A549 (cell line): ENCODE measurements around the gene SH3PXD2B. TPM values are rescaled to one million over a fixed set of nuclear protein-coding genes. Genes with fewer than 3 reads are reported as not detected.
A peak's percentile ranks its signal among the peaks of the same experiment; 100 is the strongest.

Experiments used
- ATAC-seq, 2 experiments: fragments of 200-7000 bp in 1 of 2; fragments of >200 bp in 1 of 2; cut with Nextera tagmentation in 1 of 2; cut with Tn5 transposase in 1 of 2; 3 replicates each; pipeline versions ENCODE4 v1.8.0 to v1.9.1; 2018 to 2020; ENCODE audit warnings: mild to moderate bottlenecking in 1 of 2, moderate library complexity in 1 of 2
- CTCF ChIA-PET: fragments of 300-600 bp; sonication (Branson Sonifier 250); formaldehyde crosslinking; extraction: SDS; loops from one replicate; lab custom pipeline; 2021; ENCODE audit warnings: antibody characterized with exemption, inconsistent platforms; lab: Yijun Ruan, JAX
- POLR2A ChIA-PET: fragments of 350-600 bp; formaldehyde crosslinking; extraction: SDS; loops from one replicate; lab custom pipeline; 2021; ENCODE audit warnings: antibody characterized with exemption, inconsistent platforms; lab: Yijun Ruan, JAX
- DNase-seq, 2 experiments: peaks; one replicate each; pipeline versions ENCODE4 v3.0.0 to v3.0.0-alpha.2; 2011 to 2016; ENCODE audit warnings: low read depth in 1 of 2, low spot score in 1 of 2
- FAIRE-seq: peaks from 2 replicates; lab custom pipeline; 2011; peaks lifted over from hg19 to GRCh38; lab: Jason Lieb, UNC
- H3K27ac ChIP-seq, 2 experiments: fragments of >200 bp; sonication (Bioruptor Twin); formaldehyde crosslinking; 3 replicates each; pipeline ENCODE4 v1.5.1; 2016 to 2017
- H3K4me1 ChIP-seq: fragments of >200 bp; sonication (Bioruptor Twin); formaldehyde crosslinking; 3 replicates; pipeline ENCODE4 v1.6.1; 2016
- H3K4me2 ChIP-seq: fragments of >200 bp; sonication (Bioruptor Twin); formaldehyde crosslinking; 3 replicates; pipeline ENCODE4 v1.6.1; 2016
- H3K4me3 ChIP-seq: fragments of >200 bp; sonication (Bioruptor Twin); formaldehyde crosslinking; 3 replicates; pipeline ENCODE4 v1.5.1; 2016
- H3K9me3 ChIP-seq: fragments of >200 bp; sonication (Bioruptor Twin); formaldehyde crosslinking; 3 replicates; pipeline ENCODE4 v1.6.1; 2016
- BHLHE40 ChIP-seq: IDR thresholded peaks from 2 replicates; pipeline ENCODE4 v1.6.1; 2012; ENCODE audit warnings: low read depth, low read length, inconsistent platforms
- CBX8 ChIP-seq: fragments of 200-600 bp; sonication (generic); IDR thresholded peaks from 2 replicates; pipeline ENCODE4 v1.6.1; 2016
- CHD2 ChIP-seq: fragments of 150-350 bp; IDR thresholded peaks from 2 replicates; pipeline ENCODE4 v1.6.1; 2014; ENCODE audit warnings: low read length; ENCODE audit not compliant: partially characterized antibody
- CHD4 ChIP-seq: fragments of 200-600 bp; sonication (generic); IDR thresholded peaks from 2 replicates; pipeline ENCODE4 v1.6.1; 2016; ENCODE audit warnings: antibody characterized with exemption, mild to moderate bottlenecking, borderline replicate concordance
- EHMT2 ChIP-seq: fragments of 200-600 bp; sonication (generic); IDR thresholded peaks from 2 replicates; pipeline ENCODE4 v1.6.1; 2016; ENCODE audit warnings: antibody characterized with exemption, low read depth, mild to moderate bottlenecking, moderate library complexity
- FOXS1 ChIP-seq: fragments of 250-450 bp; sonication (Bioruptor Pico); IDR thresholded peaks from 2 replicates; pipeline ENCODE4 v1.5.0; 2020; ENCODE audit warnings: mild to moderate bottlenecking, moderate library complexity
- HDAC2 ChIP-seq: fragments of 200-600 bp; sonication (generic); IDR thresholded peaks from 2 replicates; pipeline ENCODE4 v1.6.1; 2016
- HOXA7 ChIP-seq: fragments of 250-450 bp; sonication (Bioruptor Pico); IDR thresholded peaks from 2 replicates; pipeline ENCODE4 v1.5.0; 2020; ENCODE audit warnings: mild to moderate bottlenecking, moderate library complexity
- KDM1A ChIP-seq: fragments of 200-600 bp; sonication (generic); IDR thresholded peaks from 2 replicates; pipeline ENCODE4 v1.6.1; 2016; ENCODE audit warnings: low read depth, mild to moderate bottlenecking
- KDM5A ChIP-seq: fragments of 200-600 bp; sonication (generic); IDR thresholded peaks from 2 replicates; pipeline ENCODE4 v1.6.1; 2016; ENCODE audit warnings: antibody characterized with exemption, mild to moderate bottlenecking
- MYC ChIP-seq: IDR thresholded peaks from 2 replicates; pipeline ENCODE4 v1.6.1; 2012; ENCODE audit warnings: mild to moderate bottlenecking, inconsistent platforms, low read length, improper control_type of control experiment, borderline replicate concordance
- POLR2AphosphoS2 ChIP-seq: conservative IDR thresholded peaks from 2 replicates; pipeline ENCODE4 v1.6.1; 2012; ENCODE audit warnings: low read length, improper control_type of control experiment, inconsistent platforms
- RFX5 ChIP-seq: fragments of 450-650 bp; IDR thresholded peaks from 2 replicates; pipeline ENCODE4 v1.7.1; 2014; ENCODE audit warnings: antibody characterized with exemption, mild to moderate bottlenecking, moderate library complexity
- RNF2 ChIP-seq: fragments of 200-600 bp; sonication (generic); IDR thresholded peaks from 2 replicates; pipeline ENCODE4 v1.6.1; 2016; ENCODE audit warnings: low read depth, mild to moderate bottlenecking, antibody characterized with exemption, moderate library complexity, borderline replicate concordance
- SREBF2 ChIP-seq: fragments of 450-650 bp; IDR thresholded peaks from 2 replicates; pipeline ENCODE4 v1.6.1; 2014; ENCODE audit warnings: mild to moderate bottlenecking, moderate library complexity
- TFCP2L1 ChIP-seq: fragments of 250-450 bp; sonication (Bioruptor Pico); IDR thresholded peaks from 2 replicates; pipeline ENCODE4 v1.5.0; 2021; ENCODE audit warnings: mild to moderate bottlenecking
- TP53 ChIP-seq: fragments of 250-450 bp; sonication (Bioruptor Pico); IDR thresholded peaks from 2 replicates; pipeline ENCODE4 v1.5.0; 2021; ENCODE audit warnings: mild to moderate bottlenecking, moderate library complexity
- ZC3H11A ChIP-seq: fragments of 450-650 bp; IDR thresholded peaks from 2 replicates; pipeline ENCODE4 v1.6.1; 2014; ENCODE audit warnings: antibody characterized with exemption, mild to moderate bottlenecking
- ZFP36 ChIP-seq: fragments of 450-650 bp; IDR thresholded peaks from 2 replicates; pipeline ENCODE4 v1.6.1; 2014; ENCODE audit warnings: borderline replicate concordance; ENCODE audit not compliant: partially characterized antibody
- ZNF302 ChIP-seq: fragments of 250-450 bp; sonication (Bioruptor Pico); IDR thresholded peaks from 2 replicates; pipeline ENCODE4 v1.9.0; 2021; ENCODE audit warnings: inconsistent platforms, mild to moderate bottlenecking, moderate library complexity
- ZSCAN20 ChIP-seq: fragments of 250-450 bp; sonication (Bioruptor Pico); IDR thresholded peaks from 2 replicates; pipeline ENCODE4 v1.8.0; 2022; ENCODE audit warnings: mild to moderate bottlenecking, moderate library complexity
- WGBS: methylation state at CpG from one replicate; pipeline ENCODE4 v1.1.6; 2017; ENCODE audit errors: missing lambda C conversion rate; 5-methylcytosine and 5-hydroxymethylcytosine counted together
- polyA plus RNA-seq, 4 experiments: library from polyadenylated mRNA; depleted of rRNA in 3 of 4; stranded (reverse); fragments of >200 nt; fragmentation: RNase III in 1 of 4; extraction: RNeasy Plus Mini Kit Qiagen cat#74134 plus additional on column Dnase treatment in 1 of 4; gene quantifications; 2 replicates in 3 of 4; 3 replicates in 1 of 4; pipeline ENCODE4 v1.2.3, GENCODE V29; 2011 to 2017
- TF ChIP-seq, protein P1 (sequence below): fragments of >200 bp; sonication (Bioruptor Twin); formaldehyde crosslinking; IDR thresholded peaks from 3 replicates; pipeline ENCODE4 v1.5.1; 2016
- TF ChIP-seq, protein P2 (sequence below): fragments of 450-650 bp; IDR thresholded peaks from 2 replicates; pipeline ENCODE4 v1.6.1; 2014; ENCODE audit warnings: antibody characterized with exemption
- TF ChIP-seq, protein P3 (sequence below): IDR thresholded peaks from 2 replicates; pipeline ENCODE4 v1.6.1; 2012; ENCODE audit warnings: low read depth, borderline replicate concordance
- TF ChIP-seq, protein P4 (sequence below): IDR thresholded peaks from 2 replicates; pipeline ENCODE4 v1.6.1; 2012

The SH3PXD2B gene
- polyA plus RNA-seq, 2 of the 4 experiments (the other 2 are of a cell fraction), result 15.1 to 15.5 TPM

DNA sequence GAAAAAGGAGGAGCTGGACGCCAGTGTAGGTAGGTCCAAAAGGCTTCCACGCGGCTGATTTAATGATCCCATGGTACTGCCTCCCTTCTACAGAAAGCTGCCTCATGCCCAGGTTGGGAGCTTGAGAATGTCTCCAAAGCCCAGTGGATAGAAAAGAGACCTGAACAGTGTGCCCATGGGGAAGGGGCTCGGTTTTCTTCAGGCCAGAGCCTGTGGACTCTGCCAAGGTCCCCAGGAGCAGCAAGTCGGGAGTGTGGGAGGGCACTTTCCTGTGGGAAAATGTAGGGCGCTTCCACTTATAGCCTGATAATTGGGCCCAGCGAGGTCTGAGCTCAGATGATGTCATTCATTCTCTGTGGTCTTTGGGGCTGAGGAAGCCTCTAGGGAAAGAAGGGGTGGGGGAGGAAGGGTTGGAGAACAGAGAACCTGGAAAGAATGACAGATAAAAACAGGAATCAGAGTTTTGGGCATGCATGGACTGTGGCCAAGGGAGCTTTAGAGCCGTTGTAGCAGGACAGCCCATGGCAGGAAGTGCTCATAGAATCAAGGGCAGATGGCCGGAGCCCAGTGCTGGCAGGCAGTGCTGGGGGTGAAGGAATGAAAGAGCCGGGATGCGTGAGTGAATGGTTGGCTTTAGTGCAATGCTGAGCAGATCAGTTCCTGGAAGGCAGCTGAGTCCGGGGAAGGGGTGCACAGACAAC, 42.5 kb upstream of the SH3PXD2B start:
- no peak overlapping the region for H3K27ac ChIP-seq
- no peak overlapping the region for H3K4me2 ChIP-seq
- DNase-seq, result no peak
- TF ChIP-seq, protein P1, sequence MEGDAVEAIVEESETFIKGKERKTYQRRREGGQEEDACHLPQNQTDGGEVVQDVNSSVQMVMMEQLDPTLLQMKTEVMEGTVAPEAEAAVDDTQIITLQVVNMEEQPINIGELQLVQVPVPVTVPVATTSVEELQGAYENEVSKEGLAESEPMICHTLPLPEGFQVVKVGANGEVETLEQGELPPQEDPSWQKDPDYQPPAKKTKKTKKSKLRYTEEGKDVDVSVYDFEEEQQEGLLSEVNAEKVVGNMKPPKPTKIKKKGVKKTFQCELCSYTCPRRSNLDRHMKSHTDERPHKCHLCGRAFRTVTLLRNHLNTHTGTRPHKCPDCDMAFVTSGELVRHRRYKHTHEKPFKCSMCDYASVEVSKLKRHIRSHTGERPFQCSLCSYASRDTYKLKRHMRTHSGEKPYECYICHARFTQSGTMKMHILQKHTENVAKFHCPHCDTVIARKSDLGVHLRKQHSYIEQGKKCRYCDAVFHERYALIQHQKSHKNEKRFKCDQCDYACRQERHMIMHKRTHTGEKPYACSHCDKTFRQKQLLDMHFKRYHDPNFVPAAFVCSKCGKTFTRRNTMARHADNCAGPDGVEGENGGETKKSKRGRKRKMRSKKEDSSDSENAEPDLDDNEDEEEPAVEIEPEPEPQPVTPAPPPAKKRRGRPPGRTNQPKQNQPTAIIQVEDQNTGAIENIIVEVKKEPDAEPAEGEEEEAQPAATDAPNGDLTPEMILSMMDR, result no peak
- no peak for TF ChIP-seq RNF2
- no peak for TF ChIP-seq ZFP36
- TF ChIP-seq, protein P2, sequence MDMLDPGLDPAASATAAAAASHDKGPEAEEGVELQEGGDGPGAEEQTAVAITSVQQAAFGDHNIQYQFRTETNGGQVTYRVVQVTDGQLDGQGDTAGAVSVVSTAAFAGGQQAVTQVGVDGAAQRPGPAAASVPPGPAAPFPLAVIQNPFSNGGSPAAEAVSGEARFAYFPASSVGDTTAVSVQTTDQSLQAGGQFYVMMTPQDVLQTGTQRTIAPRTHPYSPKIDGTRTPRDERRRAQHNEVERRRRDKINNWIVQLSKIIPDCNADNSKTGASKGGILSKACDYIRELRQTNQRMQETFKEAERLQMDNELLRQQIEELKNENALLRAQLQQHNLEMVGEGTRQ, result no peak
- no peak for TF ChIP-seq RFX5
- no peak for TF ChIP-seq ZSCAN20 (CRISPR knock-in tag)
- TF ChIP-seq TFCP2L1, result no peak
- TF ChIP-seq CHD2, result no peak
- no peak for TF ChIP-seq CBX8
- no peak for TF ChIP-seq MYC
- TF ChIP-seq CHD4, result no peak
- TF ChIP-seq HOXA7, result no peak
- no peak for TF ChIP-seq ZC3H11A
- no peak for TF ChIP-seq EHMT2
- TF ChIP-seq, protein P3, sequence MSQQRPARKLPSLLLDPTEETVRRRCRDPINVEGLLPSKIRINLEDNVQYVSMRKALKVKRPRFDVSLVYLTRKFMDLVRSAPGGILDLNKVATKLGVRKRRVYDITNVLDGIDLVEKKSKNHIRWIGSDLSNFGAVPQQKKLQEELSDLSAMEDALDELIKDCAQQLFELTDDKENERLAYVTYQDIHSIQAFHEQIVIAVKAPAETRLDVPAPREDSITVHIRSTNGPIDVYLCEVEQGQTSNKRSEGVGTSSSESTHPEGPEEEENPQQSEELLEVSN, result no peak
- no peak for TF ChIP-seq TP53 (CRISPR knock-in tag)
- no peak for TF ChIP-seq FOXS1
- TF ChIP-seq KDM1A, result no peak
- TF ChIP-seq, protein P4, sequence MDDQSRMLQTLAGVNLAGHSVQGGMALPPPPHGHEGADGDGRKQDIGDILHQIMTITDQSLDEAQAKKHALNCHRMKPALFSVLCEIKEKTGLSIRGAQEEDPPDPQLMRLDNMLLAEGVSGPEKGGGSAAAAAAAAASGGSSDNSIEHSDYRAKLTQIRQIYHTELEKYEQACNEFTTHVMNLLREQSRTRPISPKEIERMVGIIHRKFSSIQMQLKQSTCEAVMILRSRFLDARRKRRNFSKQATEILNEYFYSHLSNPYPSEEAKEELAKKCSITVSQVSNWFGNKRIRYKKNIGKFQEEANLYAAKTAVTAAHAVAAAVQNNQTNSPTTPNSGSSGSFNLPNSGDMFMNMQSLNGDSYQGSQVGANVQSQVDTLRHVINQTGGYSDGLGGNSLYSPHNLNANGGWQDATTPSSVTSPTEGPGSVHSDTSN, result no peak
- TF ChIP-seq, all 56 proteins: peak for 0
- ATAC-seq (peak in 1 of 2 experiments; percentile 22; a peak in 1 of 6 replicates), FAIRE-seq (no peak)
- no peak overlapping the region for H3K4me3 ChIP-seq
- ChIA-PET CTCF (interaction anchor here (3.1 kb wide), 1 partner anchor 18 kb away, joined by 24 read pairs; no protein-coding TSS in a partner anchor), POLR2A (no interaction called here)
- no peaks in the 10 kb centered on the region for H3K9me3 ChIP-seq
- WGBS, result 49% methylated on average over 12 of the region's 12 CpGs
- H3K4me1 ChIP-seq, result no peaks in the 10 kb centered on the region

DNA sequence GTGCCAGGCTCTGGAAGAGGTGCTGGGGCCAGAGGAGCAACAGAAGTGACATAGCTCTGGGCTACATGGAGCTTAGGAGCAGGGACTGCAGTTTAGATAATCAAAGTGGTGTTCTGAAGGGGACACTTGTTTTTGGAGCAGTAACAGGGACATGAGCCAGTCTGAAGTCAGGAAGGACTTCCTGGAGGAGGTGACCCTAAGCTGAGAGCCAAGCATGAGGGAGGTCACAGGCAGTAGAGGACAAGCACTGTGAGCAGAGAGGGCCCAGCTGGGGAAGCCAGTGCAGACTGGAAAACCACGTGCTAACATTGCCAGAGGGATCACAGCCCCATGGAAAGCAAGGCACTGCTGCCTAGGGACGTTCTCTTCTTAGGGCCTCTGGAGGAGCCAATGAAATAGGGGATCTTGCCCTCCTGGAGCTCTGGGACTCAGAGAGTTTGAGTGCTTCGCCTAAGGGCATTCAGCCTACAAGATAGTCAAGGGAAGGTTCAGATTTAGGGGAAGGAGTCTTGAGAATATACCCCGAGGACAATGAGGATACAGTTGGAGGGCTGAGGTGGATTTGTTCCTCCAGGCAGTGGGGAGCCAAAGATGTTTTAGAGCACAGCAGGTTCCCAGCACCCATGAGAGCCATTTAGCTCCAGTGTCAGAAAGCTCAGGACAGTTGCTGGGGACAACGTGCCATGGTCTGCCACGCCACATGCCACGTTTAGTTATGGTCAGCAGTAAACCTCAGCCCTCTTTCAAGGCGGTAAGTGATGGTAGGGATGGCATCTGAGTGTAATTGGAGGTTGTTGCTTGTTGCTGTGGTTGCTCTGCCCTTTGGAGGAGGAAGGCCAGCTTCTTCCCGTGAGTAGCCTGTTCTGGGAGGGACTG, 40.5 kb upstream of the SH3PXD2B start:
- H3K4me2 ChIP-seq, result no peak overlapping the region
- no peak for ATAC-seq
- FAIRE-seq, result no peak
- no peaks in the 10 kb centered on the region for H3K4me1 ChIP-seq
- POLR2A ChIA-PET, result no interaction called here
- no peak overlapping the region for H3K27ac ChIP-seq
- H3K4me3 ChIP-seq, result no peak overlapping the region
- DNase-seq, result no peak
- CTCF ChIA-PET, result interaction anchor here (0.7 to 3.1 kb wide), 6 partner anchors 16 to 212 kb away, joined by 3 to 24 read pairs (median 5); no protein-coding TSS in a partner anchor
- H3K9me3 ChIP-seq, result no peaks in the 10 kb centered on the region
- TF ChIP-seq ZNF302 (CRISPR knock-in tag) (no peak), MYC (no peak), HDAC2 (no peak), BHLHE40 (no peak), KDM5A (no peak), TFCP2L1 (no peak), POLR2AphosphoS2 (no peak), ZFP36 (no peak), RFX5 (no peak), SREBF2 (no peak)
- WGBS, result 25% methylated on average over 9 of the region's 9 CpGs
